GM10266 (cell line): Measurements from ENCODE around the gene ZNF516.

Experiments
- DNase-seq: peaks from one replicate; pipeline ENCODE4 v3.0.0; 2012; ENCODE audit errors: extremely low spot score
- CTCF ChIP-seq: IDR thresholded peaks from 2 replicates; pipeline ENCODE4 v1.5.1; 2012; ENCODE audit warnings: mild to moderate bottlenecking, low read depth; ENCODE audit not compliant: control insufficient read depth, insufficient read depth; ENCODE audit errors: missing control alignments

ZNF516 gene

GRCh38 chr18:76466410-76466991 lies 28.5 kb downstream of the ZNF516 start:
- DNase-seq = no peak
- no peak for TF ChIP-seq CTCF

- DNase-seq = no peak
- TF ChIP-seq CTCF = no peak
These were observed 29.2 kb downstream of the ZNF516 start for GRCh38 chr18:76465630-76466409.

GRCh38 chr18:76464281-76465259 lies 30.5 kb downstream of the ZNF516 start:
- no peak for DNase-seq
- no peak for TF ChIP-seq CTCF

DNA sequence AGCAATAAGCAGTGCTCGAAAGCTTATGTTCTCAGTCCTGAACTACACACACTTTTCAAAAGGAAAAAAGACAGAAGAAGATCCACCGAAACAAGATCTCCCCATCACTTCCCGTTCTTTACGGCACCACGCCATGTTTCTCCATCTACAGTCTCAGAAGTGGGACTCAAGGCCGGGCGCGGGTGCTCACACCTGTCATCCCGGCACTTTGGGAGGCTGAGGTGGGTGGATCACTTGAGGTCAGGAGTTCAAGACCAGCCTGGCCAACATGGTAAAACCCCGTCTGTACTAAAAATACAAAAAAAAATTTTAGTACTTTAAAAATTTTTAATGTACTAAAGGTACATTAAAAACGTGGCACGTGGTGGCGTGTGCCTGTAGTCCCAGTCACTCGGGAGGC lies 31.2 kb downstream of the ZNF516 start:
- TF ChIP-seq CTCF = no peak
- no peak for DNase-seq

DNA sequence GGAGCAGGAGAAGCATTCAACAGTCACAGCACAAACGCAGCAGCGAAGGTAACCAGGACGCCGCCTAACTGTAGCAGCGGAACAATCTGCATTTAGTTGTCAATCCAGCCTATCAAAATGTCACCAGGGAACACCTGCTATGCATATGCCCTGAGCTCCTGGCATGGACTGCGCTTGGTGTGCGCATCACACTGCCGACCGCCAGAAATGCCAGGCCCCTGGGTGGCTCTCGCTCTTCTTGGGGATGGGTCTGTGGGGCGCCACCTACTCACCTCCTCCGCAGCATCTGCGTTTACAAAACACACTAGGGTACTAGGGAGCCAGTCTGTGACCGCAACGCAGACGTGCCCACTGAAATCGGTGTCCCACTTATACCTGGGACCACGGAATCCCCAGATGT lies 31.7 kb downstream of the ZNF516 start:
- TF ChIP-seq CTCF = no peak
- DNase-seq = no peak

DNA sequence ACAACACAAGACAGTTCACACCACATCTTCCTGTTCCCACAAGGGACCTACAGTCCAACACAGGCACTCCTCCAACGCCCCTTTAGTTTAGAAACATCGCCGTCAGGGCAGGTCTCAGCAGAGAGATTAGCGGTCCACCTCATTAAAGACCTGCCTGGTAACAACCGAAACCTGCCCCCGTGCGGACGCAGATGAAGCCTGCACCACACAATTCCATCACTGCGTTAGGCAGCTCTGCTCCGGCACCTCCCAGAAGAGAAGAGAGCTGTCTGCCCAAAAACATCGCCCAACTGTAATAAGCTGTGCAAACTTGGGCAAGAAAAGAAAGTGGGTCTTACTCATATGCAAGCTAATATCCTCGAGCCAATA lies 32.7 kb downstream of the ZNF516 start:
- TF ChIP-seq CTCF = no peak
- no peak for DNase-seq
